ENCODE measurements around the gene PSAP. TPM values are rescaled to one million over a fixed set of nuclear protein-coding genes. Genes with fewer than 3 reads are reported as not detected.

The PSAP gene
- total RNA-seq, 2 donors from 2014 or later, result 136 to 207 TPM

DNA sequence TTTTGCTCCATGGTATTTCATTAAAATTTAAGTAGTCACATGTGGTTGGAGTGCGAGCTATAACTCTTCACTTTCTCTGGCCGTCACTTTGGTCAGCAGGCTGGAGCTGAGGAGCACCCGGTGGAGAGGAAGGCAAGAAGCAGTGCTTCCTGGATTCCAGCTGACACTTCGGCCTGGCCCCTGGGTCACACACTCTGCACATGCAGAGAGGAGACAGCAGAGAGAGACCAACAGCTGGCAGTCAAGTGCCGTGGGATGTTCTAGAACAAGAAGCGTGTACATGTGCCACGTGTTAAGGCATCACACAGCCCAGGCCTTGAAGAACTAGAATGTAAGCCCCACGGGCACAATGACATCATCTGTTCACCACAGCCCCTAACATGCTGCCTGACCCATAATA is 30.1 kb downstream of the PSAP start:
- DNase-seq (ENCODE audit: low spot score) (no peak), ATAC-seq (no peak)
- no peaks in the 10 kb centered on the region for H3K9me3 Mint-ChIP-seq
- H3K36me3 Mint-ChIP-seq, result peaks cover 17% of the 10 kb centered on the region
- H3K27ac Mint-ChIP-seq, result no peak overlapping the region
- H3K4me3 Mint-ChIP-seq, result no peak overlapping the region
- H3K27me3 Mint-ChIP-seq, result no peaks in the 10 kb centered on the region
- H3K4me1 Mint-ChIP-seq (ENCODE audit: low read depth in 2 of 2), result peaks cover 17 to 24% of the 10 kb centered on the region in 2 donors

GRCh38 chr10:71819985-71820384 is 31.1 kb downstream of the PSAP start:
- no peak overlapping the region for H3K4me3 Mint-ChIP-seq
- H3K27me3 Mint-ChIP-seq, result no peaks in the 10 kb centered on the region
- no peak overlapping the region for H3K27ac Mint-ChIP-seq
- no peak for DNase-seq (ENCODE audit: low spot score)
- no peak for ATAC-seq
- peaks cover 17% of the 10 kb centered on the region for H3K36me3 Mint-ChIP-seq
- H3K4me1 Mint-ChIP-seq (ENCODE audit: low read depth in 2 of 2), result peaks cover 17 to 24% of the 10 kb centered on the region in 2 donors
- no peaks in the 10 kb centered on the region for H3K9me3 Mint-ChIP-seq

- Mint-ChIP-seq H3K4me1 (ENCODE audit: low read depth in 2 of 2) (peaks cover 17 to 24% of the 10 kb centered on the region in 2 donors), H3K27me3 (no peaks in the 10 kb centered on the region), H3K4me3 (no peak overlapping the region), H3K9me3 (no peaks in the 10 kb centered on the region), H3K36me3 (peaks cover 17% of the 10 kb centered on the region), H3K27ac (no peak overlapping the region)
- ATAC-seq (no peak), DNase-seq (ENCODE audit: low spot score) (no peak)
These were observed 31.6 kb downstream of the PSAP start for GRCh38 chr10:71819441-71819861.

GRCh38 chr10:71818674-71819260 is 32.3 kb downstream of the PSAP start:
- H3K4me3 Mint-ChIP-seq, result no peak overlapping the region
- no peak for ATAC-seq
- no peak overlapping the region for H3K27ac Mint-ChIP-seq
- H3K4me1 Mint-ChIP-seq (ENCODE audit: low read depth in 2 of 2), result peaks cover 17 to 23% of the 10 kb centered on the region in 2 donors
- H3K27me3 Mint-ChIP-seq, result no peaks in the 10 kb centered on the region
- DNase-seq (ENCODE audit: low spot score), result peak; percentile 54
- H3K9me3 Mint-ChIP-seq, result no peaks in the 10 kb centered on the region
- peaks cover 15% of the 10 kb centered on the region for H3K36me3 Mint-ChIP-seq

DNA sequence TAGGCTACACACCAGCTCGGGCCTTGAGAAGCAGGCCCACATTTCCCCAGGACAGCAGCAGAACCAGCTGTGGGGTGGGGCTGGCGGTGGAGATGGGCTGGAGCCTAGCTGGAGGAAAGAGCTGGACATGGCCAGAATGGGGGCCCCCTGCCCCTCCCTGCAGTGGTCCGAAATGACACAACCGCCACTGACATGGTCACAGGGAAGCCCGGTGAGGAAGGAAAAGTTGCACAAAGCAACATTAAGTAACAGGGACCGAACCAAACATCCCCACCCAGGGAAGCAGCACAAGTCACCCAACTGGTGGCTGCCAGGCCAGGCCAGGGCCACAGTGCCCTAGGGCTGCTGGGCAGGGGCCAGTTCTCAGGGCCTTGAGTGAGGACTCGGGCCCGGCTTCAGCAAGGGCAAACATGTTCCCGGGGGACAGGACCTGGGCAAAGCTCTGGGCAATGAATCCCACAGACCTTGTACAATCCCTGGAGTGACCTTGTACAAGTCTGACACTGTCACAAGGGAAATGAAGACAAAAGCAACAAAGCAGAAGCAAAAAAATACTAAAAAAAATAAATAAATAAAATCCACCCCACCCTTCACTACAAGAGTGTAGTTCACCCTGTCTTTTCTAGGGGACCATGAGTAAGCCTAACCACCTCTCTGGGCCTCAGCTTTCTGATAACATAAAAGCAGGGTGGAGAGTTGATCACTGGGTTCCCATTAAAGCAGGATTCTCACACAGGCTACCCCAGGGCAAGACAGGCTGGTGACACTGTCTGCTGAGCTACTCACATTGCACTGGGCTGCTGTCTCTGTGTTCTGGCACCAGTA is 33.0 kb downstream of the PSAP start:
- Mint-ChIP-seq H3K36me3 (peaks cover 12% of the 10 kb centered on the region), H3K4me3 (no peak overlapping the region), H3K27me3 (no peaks in the 10 kb centered on the region)

DNA sequence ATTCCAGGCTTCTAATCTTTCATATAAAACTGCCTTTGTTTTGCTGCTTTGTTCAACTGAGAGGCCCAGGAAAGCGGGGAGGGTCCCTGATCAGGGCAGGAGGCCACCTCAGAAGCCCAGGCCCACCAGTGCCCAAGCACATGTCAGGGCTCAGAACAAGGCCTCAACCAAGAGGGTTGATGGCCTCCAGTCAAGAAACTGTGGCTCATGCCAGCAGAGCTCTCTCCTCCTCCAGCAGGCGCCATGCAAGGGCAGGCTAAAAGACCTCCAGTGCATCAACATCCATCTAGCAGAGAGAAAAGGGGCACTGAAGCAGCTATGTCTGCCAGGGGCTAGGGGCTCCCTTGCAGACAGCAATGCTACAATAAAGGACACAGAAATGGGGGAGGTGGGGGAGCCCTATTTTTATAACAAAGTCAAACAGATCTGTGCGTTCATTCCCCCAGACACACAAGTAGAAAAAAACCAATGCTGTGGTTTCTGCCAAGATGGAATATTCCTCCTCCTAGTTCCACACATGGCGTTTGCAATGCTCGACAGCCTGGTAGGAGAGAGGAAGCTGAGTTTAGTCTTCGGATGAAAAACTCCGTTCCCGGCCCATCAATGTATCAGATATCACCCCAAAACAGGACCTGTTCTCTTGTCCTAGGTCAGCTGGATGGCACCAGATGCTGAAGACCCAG is 34.0 kb downstream of the PSAP start:
- Mint-ChIP-seq H3K9me3 (no peaks in the 10 kb centered on the region), H3K4me1 (ENCODE audit: low read depth in 2 of 2) (peaks cover 11 to 12% of the 10 kb centered on the region in 2 donors), H3K4me3 (no peak overlapping the region), H3K27ac (no peak overlapping the region), H3K36me3 (peaks cover 12% of the 10 kb centered on the region), H3K27me3 (no peaks in the 10 kb centered on the region)
- DNase-seq (ENCODE audit: low spot score), result peak; percentile 18
- no peak for ATAC-seq

More for the DNA sequence above, 33.0 kb downstream of the PSAP start:
- Mint-ChIP-seq H3K27ac (no peak overlapping the region), H3K4me1 (ENCODE audit: low read depth in 2 of 2) (peaks cover 17 to 19% of the 10 kb centered on the region in 2 donors), H3K9me3 (no peaks in the 10 kb centered on the region)
- ATAC-seq (no peak), DNase-seq (ENCODE audit: low spot score) (peak; percentile 42)

DNA sequence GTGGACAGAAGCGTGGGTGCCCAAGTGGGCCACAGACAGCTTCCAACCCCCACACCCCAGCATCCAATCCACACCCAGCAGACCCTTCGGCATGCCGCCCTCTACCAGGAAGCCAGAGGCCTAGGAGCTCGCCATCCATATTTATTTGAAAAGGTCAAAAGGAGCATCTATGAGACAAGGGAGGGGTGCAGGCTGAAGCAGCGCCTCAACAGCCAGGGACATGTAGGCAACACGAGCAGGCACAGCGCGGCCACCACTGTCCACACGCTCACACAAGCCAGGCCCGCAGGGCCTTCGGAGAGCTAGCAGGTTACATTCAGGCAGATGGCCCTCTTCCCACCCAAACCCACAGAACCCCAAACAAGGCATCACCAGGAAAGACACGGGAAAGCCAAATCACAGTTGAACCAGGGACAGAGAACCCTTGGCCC is 34.6 kb downstream of the PSAP start:
- no peaks in the 10 kb centered on the region for H3K9me3 Mint-ChIP-seq
- DNase-seq (ENCODE audit: low spot score), result peak; percentile 25
- H3K36me3 Mint-ChIP-seq, result peaks cover 12% of the 10 kb centered on the region
- no peak overlapping the region for H3K4me3 Mint-ChIP-seq
- H3K4me1 Mint-ChIP-seq (ENCODE audit: low read depth in 2 of 2), result peaks cover 4 to 6% of the 10 kb centered on the region in 2 donors
- no peak for ATAC-seq
- no peak overlapping the region for H3K27ac Mint-ChIP-seq
- no peaks in the 10 kb centered on the region for H3K27me3 Mint-ChIP-seq

DNA sequence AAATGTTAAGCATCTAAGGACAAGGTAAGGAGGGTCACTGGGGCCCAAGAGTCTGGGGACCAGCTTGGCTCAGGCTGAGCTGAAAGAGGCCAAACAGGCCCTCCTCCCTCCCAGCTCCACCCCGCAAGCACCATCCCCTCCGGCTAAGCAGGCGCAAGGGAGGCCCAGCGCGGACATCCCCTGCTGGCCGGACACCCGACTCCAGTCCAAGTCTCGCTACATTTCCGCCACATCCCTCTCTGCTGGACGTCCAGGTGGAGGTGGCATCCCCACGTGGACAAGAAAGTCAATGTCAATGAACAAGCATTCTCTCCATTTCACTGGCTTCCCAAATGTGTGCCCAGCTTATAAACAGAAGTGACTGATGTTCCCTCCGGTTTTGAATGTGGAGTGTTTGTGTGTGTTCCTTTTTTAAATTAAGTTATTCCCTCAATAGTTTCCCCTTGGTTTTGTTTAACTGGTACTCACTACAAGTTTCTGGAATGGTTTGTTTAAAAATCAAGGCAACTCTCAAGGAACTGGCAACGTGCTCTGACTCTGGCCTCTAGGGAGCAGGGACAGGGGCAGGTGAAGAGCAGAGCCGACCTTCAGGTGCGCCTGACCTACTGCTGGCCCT is 35.4 kb downstream of the PSAP start:
- H3K4me1 Mint-ChIP-seq (ENCODE audit: low read depth in 2 of 2), result peaks cover 0 to under 1% of the 10 kb centered on the region in 2 donors
- H3K36me3 Mint-ChIP-seq, result peaks cover 7% of the 10 kb centered on the region
- H3K27me3 Mint-ChIP-seq, result no peaks in the 10 kb centered on the region
- ATAC-seq (no peak), DNase-seq (ENCODE audit: low spot score) (peak; percentile 35)
- no peaks in the 10 kb centered on the region for H3K9me3 Mint-ChIP-seq
- H3K4me3 Mint-ChIP-seq, result no peak overlapping the region
- no peak overlapping the region for H3K27ac Mint-ChIP-seq

DNA sequence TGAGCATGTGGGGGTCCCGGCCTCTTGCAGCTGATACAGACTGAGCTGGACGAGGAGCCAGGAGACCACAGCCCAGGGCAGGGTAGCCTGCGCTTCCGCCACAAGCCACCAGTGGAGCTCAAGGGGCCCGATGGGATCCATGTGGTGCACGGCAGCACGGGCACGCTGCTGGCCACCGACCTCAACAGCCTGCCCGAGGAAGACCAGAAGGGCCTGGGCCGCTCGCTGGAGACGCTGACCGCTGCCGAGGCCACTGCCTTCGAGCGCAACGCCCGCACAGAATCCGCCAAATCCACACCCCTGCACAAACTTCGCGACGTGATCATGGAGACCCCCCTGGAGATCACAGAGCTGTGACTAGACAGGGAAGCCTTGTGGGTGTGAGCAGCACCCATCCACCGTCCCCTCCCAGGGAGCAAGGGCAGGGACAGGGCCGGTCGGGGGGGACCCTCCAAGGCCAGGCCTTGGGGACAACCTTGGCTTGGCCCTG is 36.1 kb downstream of the PSAP start:
- ATAC-seq, result no peak
- Mint-ChIP-seq H3K4me3 (no peak overlapping the region), H3K27me3 (no peaks in the 10 kb centered on the region), H3K36me3 (peaks cover 6% of the 10 kb centered on the region), H3K27ac (no peak overlapping the region), H3K9me3 (no peaks in the 10 kb centered on the region), H3K4me1 (ENCODE audit: low read depth in 2 of 2) (no peaks in the 10 kb centered on the region)
- peak; percentile 57 for DNase-seq (ENCODE audit: low spot score)

- Mint-ChIP-seq H3K27ac (no peak overlapping the region), H3K9me3 (no peaks in the 10 kb centered on the region), H3K4me3 (no peak overlapping the region), H3K27me3 (no peaks in the 10 kb centered on the region), H3K36me3 (peaks cover 2% of the 10 kb centered on the region), H3K4me1 (ENCODE audit: low read depth in 2 of 2) (peaks cover 0 to 3% of the 10 kb centered on the region in 2 donors)
- ATAC-seq, result peak in 1 of 2 donors; percentile 37
- no peak for DNase-seq (ENCODE audit: low spot score)
These were observed 38.0 kb downstream of the PSAP start for GRCh38 chr10:71812913-71813590.

DNA sequence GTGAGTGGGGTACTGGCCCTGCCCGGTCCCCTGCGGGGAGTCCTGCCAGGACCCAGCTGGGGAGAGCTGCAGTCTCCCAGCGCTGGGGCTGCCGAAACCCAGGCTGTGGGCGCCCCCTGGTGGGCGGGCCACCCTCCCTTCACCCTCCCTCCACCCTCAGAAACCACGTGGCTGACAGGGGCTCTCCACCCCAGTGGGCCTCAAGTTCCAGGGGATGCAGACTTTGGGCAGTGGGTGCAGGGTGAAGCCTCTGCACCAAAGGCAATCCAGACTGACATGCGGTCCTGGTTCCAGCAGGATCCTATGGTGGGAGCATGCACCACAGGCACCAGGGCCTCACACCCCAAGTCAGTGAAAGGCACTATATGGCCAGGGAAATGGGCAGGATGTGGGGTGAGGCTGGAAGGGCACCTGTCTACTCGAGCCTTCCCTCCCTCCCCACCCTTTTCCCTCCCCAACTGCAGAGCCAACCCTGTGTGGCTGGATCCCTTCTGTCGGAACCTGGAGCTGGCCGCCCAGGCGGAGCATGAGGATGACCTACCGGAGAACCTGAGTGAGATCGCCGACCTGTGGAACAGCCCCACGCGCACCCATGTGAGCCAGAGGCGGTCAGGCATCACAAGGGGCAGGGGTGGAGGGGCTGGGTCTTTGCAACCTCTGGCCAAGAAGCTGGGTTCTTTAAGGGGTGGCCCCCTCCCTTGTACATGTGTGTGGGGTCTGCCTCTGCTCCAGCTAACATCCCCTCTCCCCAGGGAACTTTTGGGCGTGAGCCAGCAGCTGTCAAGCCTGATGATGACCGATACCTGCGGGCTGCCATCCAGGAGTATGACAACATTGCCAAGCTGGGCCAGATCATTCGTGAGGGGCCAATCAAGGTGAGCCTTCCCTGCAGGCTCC is 38.8 kb downstream of the PSAP start:
- Mint-ChIP-seq H3K36me3 (no peaks in the 10 kb centered on the region), H3K4me1 (ENCODE audit: low read depth in 2 of 2) (peaks cover 0 to 4% of the 10 kb centered on the region in 2 donors), H3K27me3 (no peaks in the 10 kb centered on the region), H3K4me3 (no peak overlapping the region), H3K27ac (no peak overlapping the region), H3K9me3 (no peaks in the 10 kb centered on the region)
- peak; percentile 78 for DNase-seq (ENCODE audit: low spot score)
- ATAC-seq, result peak; percentile 77 to 88

- H3K4me1 Mint-ChIP-seq (ENCODE audit: low read depth in 2 of 2), result peaks cover 0 to 4% of the 10 kb centered on the region in 2 donors
- H3K4me3 Mint-ChIP-seq, result no peak overlapping the region
- ATAC-seq (no peak), DNase-seq (ENCODE audit: low spot score) (no peak)
- H3K27ac Mint-ChIP-seq, result no peak overlapping the region
- H3K36me3 Mint-ChIP-seq, result no peaks in the 10 kb centered on the region
- no peaks in the 10 kb centered on the region for H3K27me3 Mint-ChIP-seq
- H3K9me3 Mint-ChIP-seq, result no peaks in the 10 kb centered on the region
These were observed 39.7 kb downstream of the PSAP start for GRCh38 chr10:71811351-71811750.
